ENCODE measurements around the gene PFKFB2. TPM values are rescaled to one million over a fixed set of nuclear protein-coding genes. Genes with fewer than 3 reads are reported as not detected.

PFKFB2 gene
- total and polyA plus RNA-seq, 2 donors (not counting 3 experiments of a cell fraction or from before 2014, with no cell fraction given) = 0.70 to 2.0 TPM

GRCh38 chr1:207051191-207051943 lies 1.7 kb upstream of the PFKFB2 start, which contains the start of gene YOD1:
YOD1 (minus strand) TSS chr1:207051208; CDS start chr1:207051030, 178 bp downstream.
- peak within 1 kb of the TSS; percentile 57 for H3K27ac ChIP-seq (ENCODE audit: insufficient read depth, low read depth, low read length)

More at GRCh38 chr1:207051191-207051943, 1.7 kb upstream of the PFKFB2 start, which contains the start of gene YOD1:
- H3K9me3 ChIP-seq (replicated peaks; ENCODE audit: control insufficient read depth, insufficient read depth, low read length) = no peaks in the 10 kb centered on the region
- TF ChIP-seq POLR2A (IDR thresholded peaks at IDR 0.05; ENCODE audit: low read depth, low read length) (no peak), EZH2 (IDR thresholded peaks at IDR 0.05; ENCODE audit: borderline replicate concordance, low read depth, low read length, severe bottlenecking) (no peak), JUN (IDR thresholded peaks at IDR 0.05; ENCODE audit: borderline replicate concordance, insufficient read depth, insufficient read length, low read depth) (no peak), MAX (IDR thresholded peaks at IDR 0.05; ENCODE audit: insufficient read depth, insufficient read length) (no peak), CTCF (IDR thresholded peaks at IDR 0.05; ENCODE audit: extremely low read depth in 1 of 2, insufficient read depth in 1 of 2, low read depth in 1 of 2, low read length in 2 of 2) (no peak), POLR2AphosphoS5 (IDR thresholded peaks at IDR 0.05; ENCODE audit: insufficient read depth, low read depth, low read length) (no peak), MYC (IDR thresholded peaks at IDR 0.05; ENCODE audit: low read depth, low read length) (no peak), FOS (IDR thresholded peaks at IDR 0.05; ENCODE audit: borderline replicate concordance, insufficient read depth, low read length) (no peak), GATA2 (IDR thresholded peaks at IDR 0.05; ENCODE audit: insufficient read depth, insufficient read length, low read depth, low read length) (no peak)
- peak within 1 kb of the TSS; percentile 91 for H3K4me2 ChIP-seq (ENCODE audit: insufficient read depth, low read length)
- intact Hi-C loops (cut with micrococcal nuclease) (loop anchor here (2.0 to 5.0 kb wide), 3 partner anchors 156 to 269 kb away; partner anchors contain the start of gene CD55), dilution Hi-C loops (cut with MboI; ENCODE audit: extremely low pct_ligation_motif_present, low sequenced_read_pairs) (no loop called here)
- POLR2A ChIA-PET = no interaction called here
- DNase-seq (ENCODE audit: low read depth, low spot score) (no peak), FAIRE-seq (no peak)
- H3K27me3 ChIP-seq (ENCODE audit: control insufficient read depth in 2 of 2, insufficient read depth in 2 of 2, low read length in 2 of 2) = peaks cover 0 to 2% of the 10 kb centered on the region in 2 experiments
- peak within 1 kb of the TSS; percentile 40 to 95 (median 74) for H3K4me3 ChIP-seq (replicated peaks in 1 of 3; ENCODE audit: insufficient read depth in 1 of 3, low read depth in 1 of 3, low read length in 3 of 3)
- H3K4me1 ChIP-seq (ENCODE audit: control insufficient read depth, extremely low read depth, insufficient read depth, low read length) = peaks cover 15% of the 10 kb centered on the region
- CTCF ChIA-PET = interaction anchor here (0.7 kb wide), 1 partner anchor 354 kb away, joined by 3 read pairs; no protein-coding TSS in a partner anchor
- H2AFZ ChIP-seq (ENCODE audit: low read depth, low read length) = peak within 1 kb of the TSS; percentile 92
- H3K9ac ChIP-seq (replicated peaks; ENCODE audit: extremely low read depth, insufficient read depth, low read length) = peak within 1 kb of the TSS; percentile 83
- H4K20me1 ChIP-seq (replicated peaks; ENCODE audit: control insufficient read depth, extremely low read depth, insufficient read depth, low read length) = peaks cover 3% of the 10 kb centered on the region
- no TSS peak for BruUV-seq (replicated peaks)
- peaks cover 36% of the 10 kb centered on the region for H3K79me2 ChIP-seq (ENCODE audit: control insufficient read depth, insufficient read depth, low read length)
- H3K9me1 ChIP-seq (replicated peaks; ENCODE audit: control insufficient read depth, extremely low read depth, insufficient read depth, low read length) = no peaks in the 10 kb centered on the region
- peaks cover 6 to 8% of the 10 kb centered on the region in 2 experiments for H3K36me3 ChIP-seq (ENCODE audit: control insufficient read depth in 2 of 2, extremely low read depth in 1 of 2, insufficient read depth in 2 of 2, low read length in 2 of 2)
